Left colon (tissue), 2 donors: ENCODE measurements around the gene SAMD8. TPM values are rescaled to one million over a fixed set of nuclear protein-coding genes. Genes with fewer than 3 reads are reported as not detected.
A peak's percentile ranks its signal among the peaks of the same experiment; 100 is the strongest.

Experiments used
- ATAC-seq: fragments of 200-7000 bp; cut with Tn5 transposase; one replicate; pipeline ENCODE4 v1.9.1; 2020; ENCODE audit warnings: mild to moderate bottlenecking, moderate library complexity
- DNase-seq, 2 donors: peaks; one replicate each; pipeline ENCODE4 v3.0.0-alpha.2; 2020
- intact Hi-C, 2 donors: fragments of 100-400 bp; cut with DNase I in 1 of 2; cut with micrococcal nuclease in 1 of 2; formaldehyde crosslinking; loops; one replicate each; pipeline versions ENCODE4 v1.11.2 to v1.14.0; 2022; cut with DNase I, micrococcal nuclease
- total RNA-seq, 2 donors: library from RNA; stranded (reverse); fragmentation: NEBNext Ultra II Directional; extraction: Animal tissue kit (Norgen Biotek cat#: 25700); gene quantifications; one replicate each; pipeline ENCODE4 v1.2.1, GENCODE V29; 2021
- donor health status: DM: no; HTN: no; CAD: no.
- donor health status: DM: yes; HTN: yes; CAD: no.

Gene SAMD8
- total RNA-seq, 2 donors from 2014 or later = 12.0 to 20.3 TPM

DNA sequence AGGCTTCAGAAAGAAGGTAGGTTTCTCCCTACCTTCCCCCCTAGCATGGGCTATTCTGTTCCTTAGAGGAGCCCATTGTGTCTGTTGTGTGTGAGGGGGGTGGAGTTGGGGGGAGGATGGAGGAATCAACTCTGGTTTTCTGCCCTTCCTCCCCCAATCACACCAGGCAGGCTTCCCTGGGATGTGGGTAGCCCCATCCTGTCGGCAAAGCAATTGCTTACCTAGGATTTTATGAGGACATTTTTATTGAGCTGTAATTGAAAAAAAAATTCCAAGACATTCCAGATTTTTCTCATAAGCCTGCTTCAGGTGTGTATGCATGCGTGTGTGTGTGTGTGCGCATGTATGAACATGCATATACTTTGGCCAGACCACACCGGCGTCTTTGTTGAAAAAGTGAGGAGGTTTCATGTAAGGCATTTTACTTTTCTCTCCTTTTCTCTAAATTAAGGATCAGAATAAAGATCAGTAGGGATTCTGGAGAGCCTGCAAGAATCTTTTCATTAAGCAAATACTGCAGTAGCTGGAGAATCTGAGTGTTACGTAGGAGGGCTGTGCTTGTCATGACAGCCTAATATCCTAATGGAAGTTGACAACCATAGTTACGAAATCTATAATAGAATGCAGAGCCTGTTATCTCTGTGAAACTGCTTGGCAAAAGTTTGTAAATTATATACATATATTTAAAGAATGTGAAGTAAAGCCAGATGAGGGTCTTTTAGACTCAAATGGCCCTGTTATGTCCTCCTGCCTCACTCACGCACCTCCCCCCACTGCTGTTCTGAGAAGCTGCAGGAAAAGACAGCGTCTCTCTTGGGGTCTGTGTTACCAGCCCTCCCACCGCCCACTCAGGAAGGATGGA, 27.3 kb upstream of the SAMD8 start:
- intact Hi-C loops = no loop called here
- ATAC-seq = no peak
- no peak for DNase-seq

DNA sequence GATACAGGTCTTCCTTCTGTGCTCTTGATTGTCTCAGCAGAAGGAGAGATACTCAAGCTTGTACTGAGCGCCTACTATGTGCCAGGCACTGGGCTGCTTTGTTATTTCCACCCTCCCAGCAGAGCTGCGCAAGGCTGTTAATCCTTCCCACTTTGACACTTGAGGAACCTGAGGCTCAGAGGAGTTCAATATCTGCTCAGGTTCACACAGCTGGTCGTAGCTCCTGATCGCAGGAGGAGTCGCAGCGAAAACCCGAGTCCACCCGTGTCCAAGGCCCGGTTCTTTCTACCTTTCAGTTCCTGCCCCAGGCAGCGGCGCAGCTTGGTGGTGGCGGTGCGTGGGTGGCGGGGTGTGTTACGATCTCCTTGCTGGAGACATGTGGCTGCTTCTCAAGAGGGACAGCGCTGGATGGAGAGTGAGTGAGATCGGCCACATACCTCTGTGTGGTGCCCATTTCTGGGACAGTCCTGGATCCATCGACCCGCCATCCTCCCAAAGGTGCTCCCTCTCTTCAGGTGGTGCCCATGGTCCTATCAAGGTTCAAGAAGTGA, 26.5 kb upstream of the SAMD8 start:
- DNase-seq (no peak), ATAC-seq (no peak)
- intact Hi-C loops = no loop called here

DNA sequence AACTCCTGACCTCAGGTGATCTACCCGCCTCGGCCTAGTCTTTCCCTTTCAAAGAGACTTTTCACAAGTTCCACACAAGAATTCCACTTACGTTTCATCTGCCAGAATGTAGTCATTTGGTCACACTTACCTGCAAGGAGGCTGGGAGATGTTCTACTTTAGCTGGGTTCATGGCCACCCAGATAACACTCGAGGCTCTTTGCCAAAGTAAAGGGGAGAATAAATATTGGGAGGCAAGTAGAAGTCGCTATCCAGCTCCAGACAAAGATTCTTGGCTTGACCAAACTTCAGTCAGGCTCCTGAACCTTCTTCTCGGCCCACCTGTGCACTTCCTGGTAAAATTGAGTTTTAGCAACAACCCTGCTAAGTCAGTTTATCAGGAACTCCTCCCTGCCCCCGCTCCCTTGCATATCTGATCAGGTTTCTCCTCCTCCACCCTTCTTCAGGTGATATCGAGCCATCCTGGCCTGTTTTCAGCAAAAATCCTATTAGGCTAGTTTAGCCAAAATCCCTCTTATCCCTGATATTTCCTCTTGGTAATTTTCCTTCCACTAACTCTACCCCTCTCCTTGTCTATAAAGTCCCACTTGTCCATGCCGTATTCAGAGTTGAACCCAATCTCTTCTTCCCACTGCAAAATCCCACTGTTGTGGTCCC, 25.1 kb upstream of the SAMD8 start:
- DNase-seq (no peak), ATAC-seq (no peak)
- intact Hi-C loops = no loop called here

DNA sequence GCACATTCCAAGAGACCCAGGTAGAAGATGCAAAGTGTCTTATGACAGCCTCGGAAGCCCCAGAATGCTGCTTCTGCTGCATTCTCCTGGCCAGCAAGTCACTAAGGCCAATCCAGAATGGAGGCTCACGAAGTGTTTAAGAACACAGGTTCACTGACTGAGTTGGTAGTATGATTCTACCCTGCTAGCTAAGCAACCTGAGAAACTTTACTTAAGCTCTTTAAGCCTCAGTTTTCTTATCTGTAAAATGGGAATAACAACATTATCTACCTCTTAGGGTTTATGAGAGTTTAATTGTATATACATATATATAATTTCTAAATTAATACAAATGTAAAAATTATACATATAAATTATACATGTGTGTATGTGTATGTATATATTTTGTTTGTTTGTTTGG, 22.8 kb upstream of the SAMD8 start:
- ATAC-seq (no peak), DNase-seq (no peak)
- intact Hi-C loops = no loop called here

DNA sequence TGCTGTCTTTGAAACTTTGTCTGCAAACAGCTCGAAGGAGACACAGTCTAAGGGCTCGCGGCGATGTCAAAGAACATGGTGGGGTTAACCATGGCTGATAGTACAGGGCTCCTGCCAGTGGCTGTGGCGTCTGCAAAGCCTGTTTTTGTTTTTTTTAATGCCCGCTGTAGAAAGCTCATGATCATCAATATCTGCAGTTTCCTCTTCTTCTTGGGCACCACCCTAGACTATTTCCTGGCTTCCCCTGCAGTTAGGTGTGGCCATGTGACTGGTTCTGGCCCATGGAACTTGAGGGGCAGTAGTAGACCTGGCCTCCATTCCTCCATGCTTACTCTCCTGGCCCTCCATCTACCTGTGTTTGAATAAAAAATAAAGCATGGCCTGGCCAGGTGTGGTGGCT, 21.8 kb upstream of the SAMD8 start:
- intact Hi-C loops = no loop called here
- DNase-seq = no peak
- ATAC-seq = no peak

DNA sequence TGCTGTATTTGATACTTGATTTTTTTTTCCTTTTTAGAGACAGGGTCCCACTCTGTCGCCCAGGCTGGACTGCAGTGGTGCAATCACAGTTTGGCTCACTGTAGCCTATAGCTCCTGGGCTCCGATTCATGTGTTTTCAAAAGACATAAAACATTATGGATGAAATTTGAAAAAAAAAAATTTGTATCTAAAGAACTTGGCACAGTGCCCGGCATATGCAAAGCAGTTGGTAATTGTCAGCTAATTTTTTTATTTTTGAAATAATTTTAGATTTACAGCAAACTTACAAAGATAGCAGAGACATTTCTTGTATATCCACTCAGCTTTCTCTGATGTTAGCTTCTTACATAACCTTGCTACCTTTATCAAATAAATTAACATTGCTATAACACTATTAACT, 20.3 kb upstream of the SAMD8 start:
- intact Hi-C loops = no loop called here
- DNase-seq = no peak
- no peak for ATAC-seq

DNA sequence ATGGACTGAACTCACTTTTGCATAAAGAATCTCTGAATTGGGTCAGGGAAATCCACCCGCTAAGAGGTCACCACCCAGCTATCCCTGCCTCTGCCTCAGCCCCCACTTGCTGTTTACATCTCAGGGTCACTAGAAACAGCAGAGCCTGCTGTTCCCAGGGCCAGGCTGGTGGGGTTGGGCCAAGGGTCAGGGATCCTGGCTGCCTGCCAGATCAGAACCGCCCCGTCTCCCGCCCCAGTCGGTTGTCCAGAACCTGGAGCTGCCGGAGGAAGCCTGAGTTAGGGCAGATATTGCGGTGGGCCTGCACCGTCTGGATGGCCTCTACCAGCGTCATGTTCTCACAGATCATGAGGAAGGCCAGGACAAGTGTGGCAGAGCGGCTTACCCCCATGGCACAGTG, 17.0 kb upstream of the SAMD8 start:
- intact Hi-C loops = no loop called here
- ATAC-seq = no peak
- DNase-seq = no peak

DNA sequence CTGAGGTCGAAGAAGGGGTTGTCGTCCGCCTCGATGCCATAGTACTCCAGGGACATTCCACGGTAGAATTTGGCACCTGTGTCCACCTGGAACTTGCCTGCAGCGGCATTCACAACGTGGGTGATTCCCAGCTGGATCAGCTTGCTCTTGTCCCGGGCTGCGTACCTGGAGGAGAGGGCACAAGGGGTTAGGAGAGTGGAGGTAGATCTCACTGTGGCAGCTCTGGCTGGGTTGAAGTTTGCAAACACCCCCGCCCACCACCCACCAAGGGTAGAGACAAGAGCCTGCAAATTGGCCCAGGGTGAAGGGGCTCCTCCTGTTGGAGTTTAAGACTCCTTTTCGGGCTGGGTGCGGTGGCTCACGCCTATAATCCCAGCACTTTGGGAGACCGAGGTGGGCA, 15.8 kb upstream of the SAMD8 start:
- no peak for ATAC-seq
- DNase-seq = no peak
- intact Hi-C loops = no loop called here

DNA sequence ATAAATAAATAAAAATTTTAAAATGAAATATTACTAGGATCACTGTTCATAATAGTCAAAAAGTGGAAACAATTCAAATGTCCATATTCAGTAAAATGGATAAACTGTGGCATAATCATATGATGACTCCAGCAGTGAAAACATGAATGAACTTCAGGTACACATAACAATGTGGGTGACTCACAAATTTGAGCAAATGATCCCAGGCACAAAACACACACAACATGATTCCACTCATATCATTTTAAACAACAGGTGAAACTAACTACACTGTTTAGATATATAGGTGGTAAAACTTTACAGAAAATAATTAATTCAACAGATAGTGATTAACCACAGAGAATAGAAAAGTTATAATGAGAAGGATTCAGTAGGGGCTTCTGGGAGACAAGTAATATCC, 14.7 kb upstream of the SAMD8 start:
- intact Hi-C loops = no loop called here
- DNase-seq (no peak), ATAC-seq (no peak)

DNA sequence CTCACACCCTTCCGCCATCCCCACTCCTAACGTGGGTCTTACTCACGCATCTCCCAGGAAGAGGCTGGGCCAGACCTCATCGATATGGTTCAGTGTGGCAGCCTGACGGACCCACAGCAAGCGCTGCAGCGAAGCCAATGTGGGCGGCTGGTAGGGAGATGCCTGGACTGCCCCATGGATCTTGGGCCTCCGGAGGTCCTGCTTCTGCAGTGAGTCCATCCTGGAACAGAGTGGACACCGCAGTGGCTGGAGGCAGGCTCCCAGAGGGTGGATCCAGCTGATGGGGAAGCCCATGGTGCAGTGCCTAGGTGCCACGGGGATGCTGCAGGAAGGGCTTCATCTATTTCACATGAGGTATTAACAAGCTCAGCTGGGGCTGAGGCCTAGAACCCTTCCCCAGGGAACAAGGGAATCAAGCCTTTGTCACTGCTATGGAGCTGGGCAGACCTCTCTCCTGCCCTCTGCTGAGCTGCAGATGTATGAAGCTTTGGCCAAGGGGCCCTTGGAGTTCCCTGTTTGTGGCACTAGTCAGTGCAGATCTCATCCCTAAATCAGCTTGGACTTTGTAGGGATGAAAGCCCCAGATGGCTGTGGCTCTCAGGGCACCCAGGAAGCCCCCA, 13.7 kb upstream of the SAMD8 start:
- no peak for ATAC-seq
- intact Hi-C loops = no loop called here
- no peak for DNase-seq

DNA sequence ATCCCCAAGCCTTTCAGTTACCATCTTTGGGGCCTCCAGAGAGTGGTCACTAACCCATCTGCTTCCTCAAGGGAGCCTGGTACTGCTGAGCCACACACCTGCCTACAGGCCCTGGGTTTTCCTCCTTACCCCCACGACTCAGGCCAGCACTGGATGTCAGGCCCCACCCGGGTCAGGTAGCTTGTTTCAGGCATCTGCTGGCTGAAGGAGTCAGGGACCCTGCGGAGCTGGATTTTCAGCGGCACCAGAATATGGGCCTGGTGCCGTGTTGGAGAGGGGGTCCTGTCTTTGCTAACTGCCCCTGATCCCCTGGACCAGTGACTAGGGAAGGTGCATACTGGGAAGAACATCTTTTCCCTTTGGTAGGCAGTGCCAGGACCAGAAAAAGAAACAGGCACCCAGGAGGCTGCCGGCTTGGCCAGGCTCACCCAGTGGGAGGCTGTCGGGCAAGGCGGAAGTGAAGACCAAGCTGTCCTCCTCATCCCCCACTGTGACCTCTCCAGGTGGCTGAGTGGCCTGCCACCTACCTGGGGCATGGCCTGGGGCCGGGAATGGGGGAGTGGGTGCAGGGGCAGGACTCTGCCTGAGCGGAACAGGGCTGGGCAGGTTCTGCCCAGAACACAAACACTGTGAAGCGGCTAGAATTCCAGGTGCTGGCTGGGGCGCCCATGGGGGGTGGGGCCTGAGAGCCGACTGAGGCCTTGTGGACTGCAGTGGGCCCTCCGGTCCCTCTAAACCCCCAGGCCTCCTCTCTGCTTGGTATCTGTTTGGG, 12.4 kb upstream of the SAMD8 start:
- DNase-seq = no peak
- intact Hi-C loops = no loop called here
- no peak for ATAC-seq

DNA sequence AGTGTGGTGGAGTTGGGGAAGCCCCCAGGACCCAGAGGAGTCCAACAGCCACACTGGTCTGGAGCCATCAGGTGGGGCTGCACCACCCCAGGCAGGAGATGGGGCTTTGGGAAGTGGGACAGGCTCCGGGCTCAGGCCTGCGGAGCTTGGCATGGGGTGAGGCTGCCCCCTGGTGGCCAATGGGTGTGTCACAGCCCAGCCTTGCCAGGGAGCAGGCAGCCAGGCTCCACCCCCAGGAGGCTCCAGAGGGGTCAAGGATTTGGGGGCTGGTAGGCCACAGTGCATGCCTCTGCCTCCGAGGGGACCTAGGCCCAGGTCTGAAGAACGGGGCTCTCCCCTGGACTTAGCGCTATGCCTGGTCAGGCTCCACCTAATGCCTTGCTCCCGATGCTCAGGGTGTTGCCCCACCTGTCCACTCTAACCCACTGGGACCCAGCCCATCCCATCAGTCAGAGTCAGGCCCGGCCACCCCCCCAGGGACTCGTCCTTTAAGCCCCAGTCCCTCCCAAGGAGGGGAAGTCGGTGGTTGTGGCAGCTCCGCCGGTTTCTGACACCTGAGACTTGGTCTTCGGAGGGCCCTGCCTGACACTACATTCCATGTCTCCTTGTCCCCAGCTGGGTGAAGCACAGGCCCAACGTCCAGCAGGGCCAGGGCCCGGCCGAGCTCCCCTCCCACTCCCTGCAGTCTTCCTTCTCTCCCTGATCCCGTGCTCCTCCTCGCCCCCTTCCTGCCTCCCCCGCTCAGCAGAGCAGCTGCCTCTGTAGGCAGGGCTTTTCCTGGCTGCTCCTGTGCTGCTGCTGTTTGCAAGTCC, 11.3 kb upstream of the SAMD8 start:
- intact Hi-C loops = loop anchor here in 1 of 2 donors (5.0 kb wide), 1 partner anchor 833 kb away; no protein-coding TSS in a partner anchor
- peak; percentile 95 for ATAC-seq
- DNase-seq = peak; percentile 42 to 83

DNA sequence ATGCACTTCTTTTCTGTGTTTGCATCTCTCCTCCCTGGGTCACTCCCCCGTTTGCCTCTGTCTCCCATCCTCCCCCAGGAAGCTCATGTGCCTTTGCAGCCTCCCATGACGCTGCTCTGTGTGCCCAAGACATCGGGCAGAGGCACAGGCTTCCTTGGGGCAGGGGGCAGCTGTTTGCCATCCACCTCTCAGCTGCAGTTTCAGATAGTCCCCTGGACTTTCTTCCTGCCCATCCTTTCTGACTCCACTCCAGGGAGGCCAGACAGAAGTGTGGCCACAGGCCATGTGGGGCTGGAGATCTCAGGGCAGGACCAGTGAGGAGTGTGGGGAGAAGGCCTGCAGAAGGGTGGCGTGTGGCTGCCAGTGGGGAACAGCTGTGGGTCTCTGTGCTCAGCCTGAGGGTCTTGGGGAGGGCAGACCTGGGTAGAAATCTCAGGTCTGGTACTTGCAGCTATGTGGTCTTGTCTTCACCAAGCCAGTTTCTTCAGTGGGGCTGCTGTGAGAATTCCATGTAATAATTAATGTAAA, 10.6 kb upstream of the SAMD8 start:
- DNase-seq (no peak), ATAC-seq (no peak)
- intact Hi-C loops = loop anchor here in 1 of 2 donors (5.0 kb wide), 1 partner anchor 834 kb away; no protein-coding TSS in a partner anchor

DNA sequence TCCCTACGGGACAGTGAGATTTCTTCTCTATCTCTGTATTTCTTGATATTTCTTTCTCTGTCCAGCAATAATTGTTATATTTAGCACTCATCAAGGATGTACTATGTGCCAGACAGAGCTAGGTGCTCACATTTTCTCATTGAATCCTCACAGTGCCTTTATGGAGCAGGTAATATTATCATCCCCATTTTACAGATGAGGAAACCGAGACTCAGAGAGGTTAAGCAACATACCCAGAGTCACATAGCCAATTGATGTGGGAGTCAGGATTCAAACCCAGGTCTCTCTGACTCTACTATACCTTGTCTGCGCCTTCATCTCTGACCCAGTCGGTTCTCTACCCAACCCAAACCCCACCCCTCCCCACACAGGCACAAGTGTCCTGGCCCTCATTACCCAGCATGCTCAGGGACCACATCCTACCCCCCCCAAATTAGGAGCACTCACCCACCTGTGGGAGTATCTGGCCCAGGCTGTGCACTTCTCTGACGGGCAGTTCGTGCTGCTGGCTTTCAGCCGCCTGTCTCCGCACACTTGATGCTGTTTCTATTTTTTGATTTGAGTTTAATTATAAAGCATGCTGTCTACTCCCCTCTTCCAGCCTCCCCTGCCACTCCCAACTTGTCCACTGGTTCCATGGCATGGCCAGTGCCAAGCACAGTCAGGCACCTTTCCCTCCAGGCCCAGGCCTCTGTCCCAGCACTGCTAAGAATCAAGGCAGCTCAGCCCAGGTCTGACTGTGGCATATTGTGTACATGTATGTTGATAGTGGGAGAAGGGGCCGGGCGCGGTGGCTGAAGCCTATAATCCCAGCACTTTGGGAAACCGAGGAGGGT, 9.8 kb upstream of the SAMD8 start:
- no peak for DNase-seq
- intact Hi-C loops = loop anchor here in 1 of 2 donors (5.0 kb wide), 1 partner anchor 834 kb away; no protein-coding TSS in a partner anchor
- ATAC-seq = no peak

DNA sequence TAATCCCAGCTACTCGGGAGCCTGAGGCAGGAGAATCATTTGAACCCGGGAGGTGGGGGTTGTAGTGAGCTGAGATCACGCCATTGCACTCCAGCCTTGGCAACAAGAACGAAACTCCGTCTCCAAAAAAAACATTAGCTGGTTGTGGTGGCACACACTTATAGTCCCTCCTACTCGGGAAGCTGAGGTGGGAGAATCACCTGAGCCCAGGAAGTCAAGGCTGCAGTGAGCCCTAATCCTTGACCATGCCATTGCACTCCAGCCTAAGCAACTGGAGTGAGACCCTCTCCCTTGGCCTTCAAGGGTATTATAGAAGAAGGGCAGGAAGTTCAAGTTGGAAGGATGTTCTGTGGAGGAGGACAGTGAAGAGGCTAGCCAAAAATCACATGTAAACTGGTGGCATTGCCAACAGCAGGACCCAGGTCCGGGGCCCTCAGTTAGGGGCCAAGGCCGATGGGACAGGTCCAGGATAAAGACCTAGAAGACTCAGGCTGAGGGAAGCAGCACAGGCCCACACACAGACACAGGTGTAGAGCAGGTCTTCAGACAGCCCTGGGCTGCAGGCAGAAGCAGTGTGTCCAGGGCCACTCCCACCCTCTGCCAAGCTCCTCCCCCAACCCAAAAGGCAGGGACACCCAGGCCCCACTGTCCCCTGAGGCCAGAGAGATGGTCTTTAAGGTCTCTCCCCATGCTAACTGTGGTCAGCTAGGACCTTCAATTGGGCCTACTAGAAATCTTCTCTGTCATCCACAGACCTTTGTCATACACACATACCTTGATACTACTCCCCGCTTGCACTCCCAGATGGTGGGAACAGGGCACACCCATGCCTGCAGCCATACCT, 8.4 kb upstream of the SAMD8 start:
- intact Hi-C loops = loop anchor here in 1 of 2 donors (5.0 kb wide), 1 partner anchor 836 kb away; no protein-coding TSS in a partner anchor
- ATAC-seq (no peak), DNase-seq (no peak)
